ENCODE results near the gene ARFGEF2.
"Not testable (repeated sequence)": the region's sequence is repeated elsewhere in the genome, so short reads cannot be mapped to it uniquely, and the experiment has no call there.

DNA sequence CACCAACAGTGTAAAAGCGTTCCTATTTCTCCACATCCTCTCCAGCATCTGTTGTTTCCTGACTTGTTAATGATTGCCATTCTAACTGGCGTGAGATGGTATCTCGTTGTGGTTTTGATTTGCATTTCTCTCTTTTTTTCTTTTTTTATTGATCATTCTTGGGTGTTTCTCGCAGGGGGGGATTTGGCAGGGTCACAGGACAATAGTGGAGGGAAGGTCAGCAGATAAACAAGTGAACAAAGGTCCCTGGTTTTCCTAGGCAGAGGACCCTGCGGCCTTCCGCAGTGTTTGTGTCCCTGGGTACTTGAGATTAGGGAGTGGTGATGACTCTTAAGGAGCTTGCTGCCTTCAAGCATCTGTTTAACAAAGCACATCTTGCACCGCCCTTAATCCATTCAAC lies 13.5 kb downstream of the ARFGEF2 start:
- TF ChIP-seq, protein P1, sequence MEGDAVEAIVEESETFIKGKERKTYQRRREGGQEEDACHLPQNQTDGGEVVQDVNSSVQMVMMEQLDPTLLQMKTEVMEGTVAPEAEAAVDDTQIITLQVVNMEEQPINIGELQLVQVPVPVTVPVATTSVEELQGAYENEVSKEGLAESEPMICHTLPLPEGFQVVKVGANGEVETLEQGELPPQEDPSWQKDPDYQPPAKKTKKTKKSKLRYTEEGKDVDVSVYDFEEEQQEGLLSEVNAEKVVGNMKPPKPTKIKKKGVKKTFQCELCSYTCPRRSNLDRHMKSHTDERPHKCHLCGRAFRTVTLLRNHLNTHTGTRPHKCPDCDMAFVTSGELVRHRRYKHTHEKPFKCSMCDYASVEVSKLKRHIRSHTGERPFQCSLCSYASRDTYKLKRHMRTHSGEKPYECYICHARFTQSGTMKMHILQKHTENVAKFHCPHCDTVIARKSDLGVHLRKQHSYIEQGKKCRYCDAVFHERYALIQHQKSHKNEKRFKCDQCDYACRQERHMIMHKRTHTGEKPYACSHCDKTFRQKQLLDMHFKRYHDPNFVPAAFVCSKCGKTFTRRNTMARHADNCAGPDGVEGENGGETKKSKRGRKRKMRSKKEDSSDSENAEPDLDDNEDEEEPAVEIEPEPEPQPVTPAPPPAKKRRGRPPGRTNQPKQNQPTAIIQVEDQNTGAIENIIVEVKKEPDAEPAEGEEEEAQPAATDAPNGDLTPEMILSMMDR (IDR thresholded peaks at IDR 0.05), result not testable (repeated sequence)
- not testable (repeated sequence) for TF ChIP-seq ZFX (IDR thresholded peaks at IDR 0.05; ENCODE audit: borderline replicate concordance)
